Coronary artery (tissue), 2 donors: ENCODE results near the gene SH3TC2.

ENCODE experiments used
- DNase-seq: peaks from one replicate; pipeline ENCODE4 v3.0.0-alpha.2; 2017; ENCODE audit warnings: low spot score
- H3K27ac ChIP-seq, 2 donors: fragments of 200-600 bp; sonication (generic); one replicate each; pipeline ENCODE4 v1.5.1; 2016 to 2019
- H3K4me3 ChIP-seq: fragments of 200-600 bp; sonication (generic); 2 replicates; pipeline ENCODE4 v1.5.1; 2016; ENCODE audit warnings: mild to moderate bottlenecking, moderate library complexity
- TF ChIP-seq, protein P1 (sequence below): fragments of 200-600 bp; sonication (generic); IDR thresholded peaks from one replicate; pipeline ENCODE4 v1.5.1; 2019; ENCODE audit warnings: antibody characterized with exemption

The SH3TC2 gene

DNA sequence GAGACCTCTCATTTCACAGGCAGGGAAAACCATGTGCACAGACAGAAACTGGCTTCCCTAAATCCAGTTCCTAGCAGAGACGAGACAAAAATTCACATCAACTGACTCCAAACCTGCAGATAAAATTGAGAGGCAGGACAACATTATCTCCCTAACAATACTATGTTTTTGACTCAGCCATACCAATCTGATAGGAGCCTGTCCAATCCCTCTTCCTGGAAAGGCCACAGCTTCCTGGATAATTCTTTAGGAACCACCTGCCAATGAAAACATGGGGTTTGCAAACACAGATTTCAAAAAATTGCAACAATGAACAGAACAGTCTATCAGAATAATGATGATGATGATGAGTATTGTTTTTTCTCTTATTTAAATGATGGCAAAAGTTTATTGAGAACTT is 22.4 kb downstream of the SH3TC2 start:
- Histone ChIP-seq H3K4me3 (no peak overlapping the region), H3K27ac (no peak overlapping the region)
- TF ChIP-seq, protein P1, sequence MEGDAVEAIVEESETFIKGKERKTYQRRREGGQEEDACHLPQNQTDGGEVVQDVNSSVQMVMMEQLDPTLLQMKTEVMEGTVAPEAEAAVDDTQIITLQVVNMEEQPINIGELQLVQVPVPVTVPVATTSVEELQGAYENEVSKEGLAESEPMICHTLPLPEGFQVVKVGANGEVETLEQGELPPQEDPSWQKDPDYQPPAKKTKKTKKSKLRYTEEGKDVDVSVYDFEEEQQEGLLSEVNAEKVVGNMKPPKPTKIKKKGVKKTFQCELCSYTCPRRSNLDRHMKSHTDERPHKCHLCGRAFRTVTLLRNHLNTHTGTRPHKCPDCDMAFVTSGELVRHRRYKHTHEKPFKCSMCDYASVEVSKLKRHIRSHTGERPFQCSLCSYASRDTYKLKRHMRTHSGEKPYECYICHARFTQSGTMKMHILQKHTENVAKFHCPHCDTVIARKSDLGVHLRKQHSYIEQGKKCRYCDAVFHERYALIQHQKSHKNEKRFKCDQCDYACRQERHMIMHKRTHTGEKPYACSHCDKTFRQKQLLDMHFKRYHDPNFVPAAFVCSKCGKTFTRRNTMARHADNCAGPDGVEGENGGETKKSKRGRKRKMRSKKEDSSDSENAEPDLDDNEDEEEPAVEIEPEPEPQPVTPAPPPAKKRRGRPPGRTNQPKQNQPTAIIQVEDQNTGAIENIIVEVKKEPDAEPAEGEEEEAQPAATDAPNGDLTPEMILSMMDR = no peak
- DNase-seq = no peak

DNA sequence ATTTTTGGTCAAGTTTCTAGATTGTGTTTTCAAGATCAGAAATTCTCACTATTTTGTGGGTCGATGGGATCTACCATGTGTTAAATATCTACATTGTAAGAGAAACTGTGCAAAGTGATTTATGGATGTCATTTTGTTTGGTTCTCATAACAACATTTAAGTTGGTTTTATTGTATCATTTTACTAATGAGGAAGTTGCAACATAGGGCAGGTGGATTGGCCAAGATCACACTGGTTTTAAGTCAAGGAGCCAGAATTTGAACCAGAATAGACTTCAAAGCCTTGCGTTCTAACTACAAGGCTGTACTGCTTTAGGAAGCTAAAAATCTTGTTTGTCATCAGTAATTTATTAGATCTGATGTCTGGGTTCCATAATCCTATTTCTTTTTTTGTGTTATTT is 23.4 kb downstream of the SH3TC2 start:
- TF ChIP-seq, protein P1 = no peak
- Histone ChIP-seq H3K4me3 (no peak overlapping the region), H3K27ac (no peak overlapping the region)
- no peak for DNase-seq

DNA sequence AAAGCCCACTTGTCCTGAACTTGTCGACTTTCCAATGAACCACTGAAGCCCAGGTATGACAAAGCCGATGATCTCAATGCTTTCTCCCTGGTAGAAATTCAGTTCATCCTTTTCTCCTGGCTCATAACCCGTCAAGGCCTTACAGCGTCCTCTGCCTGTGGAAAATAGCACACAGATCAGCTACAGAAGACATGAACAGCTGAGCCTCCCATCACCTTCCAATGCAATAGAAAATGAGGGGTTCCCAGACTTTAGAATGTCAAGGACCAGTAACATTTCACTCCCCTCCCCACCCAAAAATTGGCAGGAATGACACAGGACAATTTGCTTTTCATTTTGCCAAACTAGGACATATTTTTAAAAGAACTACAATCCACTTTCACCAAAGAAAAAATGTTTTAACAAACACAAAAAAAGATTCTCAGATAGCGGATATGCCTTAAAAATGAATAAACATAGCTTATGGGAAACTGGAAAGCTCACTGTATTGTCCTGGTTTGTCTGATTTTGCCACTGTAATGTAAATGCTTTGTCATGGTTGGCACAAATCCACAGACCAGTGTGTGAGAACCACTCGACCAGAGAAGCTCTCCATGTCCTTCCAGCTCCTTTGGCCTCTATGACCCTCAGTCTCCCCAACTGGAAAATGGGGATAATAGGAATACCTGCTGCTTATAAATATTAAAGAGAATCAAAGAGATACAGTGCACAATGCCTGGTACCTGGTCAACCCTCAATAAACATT is 24.4 kb downstream of the SH3TC2 start:
- no peak overlapping the region for H3K4me3 ChIP-seq
- TF ChIP-seq, protein P1 = no peak
- DNase-seq = no peak
- H3K27ac ChIP-seq = no peak overlapping the region

DNA sequence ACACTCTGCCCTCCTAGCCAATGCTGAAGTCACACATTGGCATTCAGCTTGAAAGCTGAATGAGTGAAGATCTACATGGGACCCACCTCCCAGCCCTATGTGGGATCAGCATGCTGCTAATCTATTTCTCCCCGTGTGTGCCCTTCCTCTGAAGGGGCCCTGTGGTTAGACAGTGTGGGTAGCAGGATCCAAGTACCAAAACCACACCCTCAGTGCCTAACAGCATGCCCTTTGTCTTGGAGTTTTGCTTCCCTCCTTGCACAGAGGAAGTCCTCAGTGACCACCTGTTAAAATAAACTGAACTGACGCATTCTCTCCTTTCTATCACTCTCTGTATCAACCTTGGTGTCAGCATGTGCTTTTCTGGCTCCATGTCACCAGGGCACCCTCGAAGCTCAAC is 25.0 kb downstream of the SH3TC2 start:
- DNase-seq = no peak
- TF ChIP-seq, protein P1 = no peak
- Histone ChIP-seq H3K27ac (no peak overlapping the region), H3K4me3 (no peak overlapping the region)

DNA sequence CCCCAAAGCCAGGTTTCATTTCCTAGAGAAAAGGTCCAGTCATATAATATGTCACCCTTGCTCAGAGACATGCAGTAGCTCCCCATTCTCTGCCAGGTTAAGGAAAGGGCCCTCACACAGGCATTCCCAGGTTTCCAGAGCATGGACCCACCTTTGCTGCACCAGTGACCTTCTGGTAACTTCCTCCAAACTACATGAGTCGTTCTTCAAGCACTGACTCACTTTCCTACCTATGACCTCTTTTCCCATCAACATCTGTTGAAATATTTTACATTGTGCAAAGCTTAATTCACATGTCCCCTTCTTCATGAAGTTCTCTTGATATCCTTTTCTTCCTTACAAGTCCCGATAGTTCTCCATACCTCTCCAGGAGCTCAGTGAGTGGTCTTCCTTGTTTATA is 25.9 kb downstream of the SH3TC2 start:
- DNase-seq = no peak
- Histone ChIP-seq H3K27ac (no peak overlapping the region), H3K4me3 (no peak overlapping the region)
- TF ChIP-seq, protein P1 = no peak

DNA sequence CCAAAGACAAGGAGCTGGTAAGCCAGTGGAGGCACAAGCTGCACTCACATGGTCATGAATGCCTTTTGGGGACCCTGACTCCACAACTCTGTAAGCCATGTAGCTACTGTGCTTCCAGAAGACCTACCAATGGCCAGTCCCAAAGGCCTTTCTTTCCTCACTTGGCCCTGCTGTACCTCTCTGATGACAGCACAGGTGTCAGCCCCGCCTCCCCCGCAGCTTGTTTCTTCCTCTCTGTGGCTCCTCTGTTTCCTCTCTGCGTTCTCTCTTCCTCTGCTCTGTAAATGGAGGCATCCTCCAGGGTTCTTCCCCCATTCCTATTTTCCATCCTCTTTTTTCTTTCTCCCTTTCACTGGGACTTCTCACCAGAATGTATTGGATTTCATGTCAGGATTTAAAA is 26.7 kb downstream of the SH3TC2 start:
- DNase-seq = no peak
- Histone ChIP-seq H3K27ac (no peak overlapping the region), H3K4me3 (no peak overlapping the region)
- TF ChIP-seq, protein P1 = no peak

DNA sequence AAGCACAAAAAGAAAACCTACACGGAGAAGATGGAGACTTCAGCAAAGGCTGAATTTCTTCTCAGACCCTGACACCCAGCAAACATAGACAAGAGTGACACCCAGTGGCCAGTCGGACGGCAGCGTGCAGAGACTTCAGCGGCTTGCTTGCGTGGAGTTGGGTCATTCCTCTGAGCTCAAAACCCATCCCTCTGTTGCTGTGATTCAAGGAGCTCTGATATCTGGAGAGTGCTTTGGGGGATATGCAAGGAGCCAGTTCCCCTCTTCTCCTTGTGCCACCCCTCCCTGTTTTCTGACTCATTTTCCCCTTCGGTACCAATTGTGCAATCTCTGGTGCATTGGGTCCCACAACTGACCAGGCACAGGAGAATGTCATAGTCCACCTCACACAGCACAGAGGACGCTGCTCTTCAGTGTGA is 27.5 kb downstream of the SH3TC2 start:
- Histone ChIP-seq H3K4me3 (no peak overlapping the region), H3K27ac (no peak overlapping the region)
- TF ChIP-seq, protein P1 = peak; percentile 68
- no peak for DNase-seq
